ENCODE data around the gene DPEP1.
A peak's percentile ranks its signal among the peaks of the same experiment; 100 is the strongest.

DPEP1 gene

DNA sequence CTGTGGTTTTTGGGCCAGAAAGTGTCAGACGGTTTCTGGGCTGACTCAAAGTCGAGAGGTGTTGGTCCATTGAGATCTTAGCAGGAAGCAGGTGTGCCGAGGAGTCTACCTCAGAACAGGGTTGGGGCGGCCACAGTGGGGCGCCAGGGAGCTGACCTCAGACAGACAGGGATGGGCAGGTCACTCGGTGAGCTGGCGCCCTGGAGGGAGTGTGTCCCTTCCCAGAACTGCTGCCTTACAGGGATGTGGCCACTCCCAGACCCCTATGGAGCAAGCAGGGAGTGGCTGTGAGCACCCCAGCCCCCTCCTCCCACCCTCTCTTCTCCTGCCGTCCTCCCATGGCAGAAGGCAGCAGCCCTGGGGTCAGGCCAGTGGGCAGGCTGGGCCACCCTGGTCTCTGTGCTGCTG lies 14.0 kb upstream of the DPEP1 start:
- DNase-seq (ENCODE audit: low read depth) = no peak

DNA sequence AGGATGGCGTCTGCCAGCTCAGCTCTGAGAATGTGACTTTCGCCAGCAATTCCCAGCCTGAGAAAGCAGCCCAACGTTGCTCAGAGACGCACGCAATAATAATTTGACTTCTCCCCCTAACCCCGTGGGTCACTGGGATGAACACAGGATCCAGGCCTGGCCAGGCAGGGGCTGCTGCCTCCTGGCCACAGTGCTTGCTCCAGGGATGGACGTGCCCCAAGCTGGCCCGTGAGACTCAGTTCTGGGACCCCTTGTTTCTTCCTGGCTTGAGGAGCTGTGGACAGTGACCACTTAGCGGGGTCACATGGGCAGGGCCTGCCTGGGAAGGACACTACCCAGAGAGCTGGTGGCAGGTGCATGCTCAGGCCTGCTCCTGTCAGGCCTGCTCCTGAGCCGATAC lies 13.5 kb upstream of the DPEP1 start:
- no peak for DNase-seq (ENCODE audit: low read depth)

DNA sequence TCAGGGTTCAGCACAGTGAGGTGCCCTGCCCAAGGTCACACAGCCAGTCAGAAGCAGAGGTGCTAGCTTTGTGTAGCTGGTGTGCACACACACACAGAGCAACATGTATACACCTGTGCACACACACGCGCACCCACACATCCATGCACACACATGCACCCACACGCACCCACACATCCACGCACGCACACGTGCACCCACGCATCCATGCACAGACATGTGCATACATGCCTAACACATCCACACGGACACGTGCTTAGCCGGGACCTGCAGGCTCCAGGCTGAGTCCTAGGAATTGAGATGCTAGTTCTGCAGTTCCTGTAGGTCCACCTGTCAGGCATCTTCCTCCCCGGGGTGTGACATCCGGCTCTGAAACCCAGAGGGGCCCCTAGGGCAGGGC lies 13.0 kb upstream of the DPEP1 start:
- DNase-seq (ENCODE audit: low read depth) = no peak

DNA sequence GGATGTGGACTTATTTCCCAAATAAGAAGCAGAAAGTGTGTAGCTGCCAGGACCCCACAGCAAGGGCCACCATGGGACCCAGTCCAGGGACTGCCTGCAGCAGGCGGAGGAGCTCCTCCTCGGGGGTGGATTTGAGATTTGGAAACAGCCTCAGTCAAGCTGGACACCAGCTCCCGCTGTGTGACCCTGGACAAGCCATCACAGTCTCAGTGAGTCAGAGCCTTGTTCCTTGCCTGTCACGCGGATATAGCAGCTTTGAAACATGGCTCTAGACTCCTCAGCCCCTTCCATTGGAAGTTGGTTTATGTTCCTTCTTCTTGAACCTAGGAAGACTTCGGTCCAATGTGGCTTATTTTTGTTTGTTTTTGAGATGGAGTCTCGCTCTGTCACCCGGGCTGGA lies 12.5 kb upstream of the DPEP1 start:
- DNase-seq (ENCODE audit: low read depth) = no peak

DNA sequence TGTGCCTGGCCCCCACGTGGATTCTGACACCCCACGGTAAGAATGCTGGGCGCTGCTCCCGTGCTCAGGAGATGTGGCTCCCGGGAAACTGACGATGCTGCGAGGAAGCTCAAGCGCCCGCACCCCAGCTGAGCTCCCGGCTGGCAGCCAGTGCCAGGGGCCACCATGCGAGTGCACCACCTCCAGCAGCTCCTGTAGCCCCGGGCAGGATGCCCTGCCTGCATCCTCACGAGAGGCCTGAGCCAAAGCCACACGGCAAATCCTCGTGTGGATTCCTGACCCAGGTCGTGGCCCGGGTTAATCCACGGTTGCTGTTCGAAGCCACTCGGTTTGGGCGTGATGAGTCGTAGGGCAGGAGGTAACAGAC lies 11.6 kb upstream of the DPEP1 start:
- DNase-seq (ENCODE audit: low read depth) = no peak

DNA sequence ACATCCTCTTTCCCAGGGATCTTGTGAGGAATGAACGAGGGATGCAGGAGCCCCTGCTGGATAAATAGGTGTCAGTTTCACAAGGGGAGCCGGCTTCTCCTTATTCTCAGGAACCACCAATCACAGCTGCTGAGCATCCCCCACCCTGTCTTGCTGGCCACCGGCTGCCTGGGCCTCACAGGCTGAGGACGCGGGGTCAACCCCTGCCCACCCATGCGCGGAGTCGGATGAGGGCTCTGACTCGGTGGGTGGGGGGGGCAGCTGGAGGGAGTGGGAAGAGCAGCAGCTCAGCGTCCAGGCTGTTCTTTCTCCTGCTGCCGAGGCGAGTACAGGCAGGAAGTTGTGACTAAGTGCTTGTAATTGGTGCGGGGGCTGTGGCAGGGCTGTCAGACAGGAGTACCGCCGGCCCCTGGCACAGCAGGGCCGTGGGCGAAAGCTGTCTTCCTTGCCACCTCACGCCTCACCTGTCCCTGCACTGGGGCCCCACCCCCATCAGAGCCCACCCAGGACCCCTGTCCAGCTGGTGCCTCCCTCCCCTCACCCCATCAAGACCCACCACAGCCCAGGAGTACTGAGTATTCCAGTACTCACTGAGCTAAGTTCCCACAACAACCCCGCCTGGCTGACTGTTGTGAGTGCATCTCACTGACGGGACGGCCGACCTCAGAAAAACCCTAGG lies 11.0 kb upstream of the DPEP1 start:
- DNase-seq (ENCODE audit: low read depth) = peak; percentile 42

DNA sequence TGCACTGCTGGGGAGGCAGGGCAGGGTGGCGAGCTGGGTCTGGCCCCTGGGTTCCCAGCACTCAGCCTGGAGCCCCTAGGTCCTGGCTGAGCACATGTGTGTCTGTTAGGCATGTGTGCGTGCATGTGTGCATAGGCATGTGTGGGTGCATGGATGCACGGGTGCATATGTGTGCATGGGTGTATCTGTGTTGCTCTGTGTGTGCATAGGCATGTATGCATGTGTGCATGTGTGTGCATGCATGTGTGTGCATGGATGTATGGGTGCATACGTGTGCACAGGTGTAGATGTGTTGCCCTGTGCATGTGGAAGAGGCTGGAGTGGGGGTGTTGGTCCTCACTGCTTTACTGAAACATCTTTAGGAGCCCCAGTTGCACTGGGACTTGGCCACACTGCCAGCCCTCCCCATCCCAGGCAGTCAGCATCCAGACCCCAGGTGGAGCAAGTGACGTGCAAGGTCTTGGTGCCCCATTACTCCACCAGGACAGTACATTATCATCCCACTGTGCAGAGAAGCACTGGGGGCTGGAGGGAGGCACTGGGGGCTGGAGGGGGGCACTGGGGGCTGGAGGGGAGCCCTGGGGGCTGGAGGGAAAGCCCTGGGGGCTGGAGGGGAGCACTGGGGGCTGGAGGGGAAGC lies 10.4 kb upstream of the DPEP1 start:
- DNase-seq (ENCODE audit: low read depth) = no peak

DNA sequence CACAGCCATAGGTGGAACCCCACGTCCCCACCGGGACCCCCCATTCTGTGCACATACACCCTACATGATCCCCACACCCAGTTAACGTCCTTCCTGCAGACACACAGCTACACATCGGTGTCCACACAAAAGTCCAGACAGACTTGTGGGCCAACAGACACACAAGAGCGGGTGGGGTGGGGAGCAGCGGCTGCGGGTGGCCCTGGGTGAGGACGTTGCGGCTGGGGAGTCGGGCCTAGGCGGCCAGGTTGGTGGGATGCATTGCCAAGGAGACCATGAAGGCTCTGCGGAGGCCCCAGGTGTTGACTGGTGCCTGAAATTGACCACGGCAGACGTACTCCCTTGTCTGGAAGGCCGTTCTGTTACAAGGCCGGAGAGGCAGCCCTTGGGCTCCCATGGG lies 8.7 kb upstream of the DPEP1 start:
- DNase-seq (ENCODE audit: low read depth) = no peak

DNA sequence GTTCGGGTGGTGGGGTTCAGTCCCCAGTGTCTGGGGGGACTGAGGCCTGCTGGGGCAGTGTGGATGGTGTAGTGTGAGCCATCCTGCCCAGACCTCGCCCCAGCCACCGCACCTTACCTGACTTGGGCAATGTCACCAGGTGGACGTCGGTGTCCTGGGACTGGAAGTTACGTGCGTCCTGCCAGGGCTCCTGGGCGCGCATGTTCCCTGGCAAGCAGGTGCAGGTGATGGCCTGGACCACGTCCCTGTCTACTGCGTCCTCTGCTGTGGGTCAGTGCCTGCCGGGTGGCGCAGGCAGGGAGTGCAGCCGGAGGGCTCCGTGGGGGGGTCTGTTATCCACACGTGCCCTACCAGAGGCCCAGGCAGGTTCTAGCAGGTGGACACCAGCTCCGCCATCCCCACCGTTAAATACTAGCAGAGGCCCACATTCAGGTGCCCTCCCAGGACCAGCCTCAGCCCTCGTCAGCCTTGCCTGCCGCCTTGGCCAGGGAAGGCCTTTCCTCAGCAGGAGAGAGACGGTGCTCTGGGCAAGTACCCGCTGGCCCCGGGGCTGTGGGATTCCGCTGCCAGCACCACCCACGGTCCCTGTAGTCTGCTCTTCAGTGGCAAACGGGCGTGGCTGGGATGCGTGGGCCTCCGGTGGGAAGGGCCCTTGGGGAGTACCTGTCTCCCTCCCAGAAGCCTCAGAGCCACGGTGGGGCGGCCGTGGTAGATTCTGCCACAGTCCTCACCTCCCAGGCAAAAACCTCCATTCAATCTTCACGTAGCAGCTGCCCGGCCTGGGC lies 8.1 kb upstream of the DPEP1 start:
- no peak for DNase-seq (ENCODE audit: low read depth)

DNA sequence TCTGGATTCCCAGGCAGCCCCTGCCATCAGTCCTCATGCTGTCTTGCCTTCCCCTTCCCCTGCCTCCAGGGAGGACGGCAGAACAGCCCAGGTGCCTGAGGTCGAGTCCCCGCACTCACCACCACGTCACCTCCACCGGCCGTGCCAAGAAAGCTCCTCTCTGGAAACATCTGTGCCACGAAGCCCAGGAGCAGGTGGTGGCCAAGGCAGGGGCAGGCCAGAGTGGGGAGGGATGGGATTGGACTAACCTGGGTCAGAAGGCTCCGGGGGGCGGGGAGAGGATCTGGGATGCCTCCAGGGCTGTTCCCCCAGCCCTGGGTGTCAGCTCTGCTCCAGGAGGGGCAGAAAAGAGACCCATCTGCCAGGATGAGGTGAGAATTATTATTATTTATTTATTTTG lies 7.4 kb upstream of the DPEP1 start:
- no peak for DNase-seq (ENCODE audit: low read depth)

DNA sequence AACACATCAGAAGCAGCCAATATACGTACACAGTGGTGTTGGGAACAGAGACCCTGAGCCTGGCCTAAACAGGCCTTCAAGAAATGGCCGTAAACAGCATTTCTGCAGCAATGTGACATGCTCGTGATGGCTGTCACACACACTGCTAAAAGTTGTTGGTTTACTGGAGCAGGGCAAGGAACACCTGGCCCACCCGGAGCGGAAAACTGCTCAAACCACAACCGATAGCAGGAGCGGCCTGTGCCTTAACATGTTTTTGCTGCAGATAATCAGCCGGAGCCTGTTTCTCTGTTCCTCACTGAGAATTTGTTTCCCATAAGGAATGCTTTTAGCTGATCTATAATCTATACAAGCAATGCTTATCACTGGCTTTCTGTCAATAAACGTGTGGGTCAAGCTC lies 6.0 kb upstream of the DPEP1 start:
- no peak for DNase-seq (ENCODE audit: low read depth)

DNA sequence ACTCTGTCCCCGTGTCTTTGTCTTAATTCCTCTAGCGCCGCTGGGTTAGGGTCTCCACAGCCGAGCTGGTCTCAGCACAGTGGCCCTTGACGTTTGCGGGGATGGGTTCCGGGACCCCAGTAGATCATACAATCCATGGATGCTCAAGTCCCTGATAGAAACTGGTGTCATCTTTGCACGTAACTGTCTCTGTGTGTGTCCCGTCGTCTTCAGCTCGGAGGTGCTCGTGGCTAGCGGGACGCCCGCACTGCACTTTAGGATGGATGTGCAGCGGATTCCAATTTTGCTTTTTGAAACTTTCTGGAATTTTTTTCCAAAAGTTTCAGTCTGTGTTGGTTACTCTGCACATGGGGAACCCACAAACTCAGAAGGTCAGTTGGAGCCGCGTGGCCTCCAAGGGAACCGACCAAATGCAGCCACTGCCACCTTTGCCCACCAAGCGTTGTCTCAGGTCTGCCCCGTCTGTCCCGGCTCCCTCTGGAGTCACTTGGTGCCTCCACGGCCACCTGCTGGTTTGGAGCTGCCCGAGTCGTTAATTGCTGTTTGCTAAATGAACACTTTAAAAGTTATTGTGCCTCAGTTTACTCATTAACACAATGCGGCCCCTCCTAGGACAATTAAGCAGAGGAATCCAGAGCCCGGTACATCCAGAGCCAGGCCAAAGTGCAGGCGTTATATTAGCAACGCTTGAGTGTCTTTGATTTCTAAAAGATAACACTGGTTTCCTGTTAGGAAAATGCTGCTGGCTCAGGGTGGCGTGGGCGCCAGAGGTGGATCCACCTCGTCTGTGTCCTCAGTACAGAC lies 5.3 kb upstream of the DPEP1 start:
- DNase-seq (ENCODE audit: low read depth) = no peak

DNA sequence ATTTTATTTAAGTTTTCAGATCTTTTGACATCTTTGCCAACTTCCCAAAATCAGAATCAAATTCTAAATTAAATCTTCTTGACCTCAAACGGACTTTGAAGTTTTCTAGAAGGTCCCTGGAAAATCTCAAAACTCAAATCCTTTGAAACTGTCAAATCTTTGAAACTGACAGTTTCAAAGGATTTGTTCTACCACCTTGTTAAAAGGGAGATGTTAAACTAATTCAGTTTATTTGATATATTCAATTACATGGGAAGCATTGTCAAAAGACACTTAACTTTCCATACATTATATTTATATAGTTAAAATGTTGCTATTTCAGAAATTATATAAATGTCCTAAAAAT lies 3.4 kb upstream of the DPEP1 start:
- no peak for DNase-seq (ENCODE audit: low read depth)

DNA sequence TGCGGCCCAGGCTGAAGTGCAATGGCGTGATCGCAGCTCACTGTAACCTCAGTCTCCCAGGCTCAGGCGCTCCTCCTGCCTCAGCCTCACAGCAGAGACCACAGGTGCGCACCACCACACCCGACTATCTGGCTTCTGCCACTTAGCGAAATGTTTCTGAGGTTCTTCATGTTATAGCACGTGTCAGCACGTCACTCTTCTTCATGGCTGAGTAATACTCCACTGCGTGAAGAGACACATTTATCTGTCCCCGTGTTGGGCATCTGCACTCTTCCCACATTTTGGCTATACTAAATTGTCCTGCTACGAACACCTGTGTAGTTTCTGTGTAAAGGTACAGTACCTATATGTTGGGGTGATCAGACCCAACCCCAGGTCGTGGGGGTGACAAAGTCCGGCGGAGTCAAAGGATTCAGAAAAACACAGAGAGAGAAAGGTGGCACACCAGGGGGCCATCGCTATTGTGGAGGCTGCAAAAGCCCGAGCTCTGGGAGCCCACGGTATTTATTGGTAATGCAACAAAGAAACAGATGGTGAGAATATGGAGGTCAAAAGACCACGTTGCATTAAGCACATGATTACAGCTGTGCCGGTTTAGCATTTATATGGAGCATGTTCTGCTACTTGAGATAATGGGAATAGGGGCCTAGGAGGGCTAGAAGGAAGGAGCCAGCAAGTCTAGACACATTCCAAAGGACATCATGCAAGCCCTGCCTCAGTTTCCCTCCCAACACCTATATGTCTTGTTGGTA lies 851 bp upstream of the DPEP1 start:
- DNase-seq (ENCODE audit: low read depth) = no peak

DNA sequence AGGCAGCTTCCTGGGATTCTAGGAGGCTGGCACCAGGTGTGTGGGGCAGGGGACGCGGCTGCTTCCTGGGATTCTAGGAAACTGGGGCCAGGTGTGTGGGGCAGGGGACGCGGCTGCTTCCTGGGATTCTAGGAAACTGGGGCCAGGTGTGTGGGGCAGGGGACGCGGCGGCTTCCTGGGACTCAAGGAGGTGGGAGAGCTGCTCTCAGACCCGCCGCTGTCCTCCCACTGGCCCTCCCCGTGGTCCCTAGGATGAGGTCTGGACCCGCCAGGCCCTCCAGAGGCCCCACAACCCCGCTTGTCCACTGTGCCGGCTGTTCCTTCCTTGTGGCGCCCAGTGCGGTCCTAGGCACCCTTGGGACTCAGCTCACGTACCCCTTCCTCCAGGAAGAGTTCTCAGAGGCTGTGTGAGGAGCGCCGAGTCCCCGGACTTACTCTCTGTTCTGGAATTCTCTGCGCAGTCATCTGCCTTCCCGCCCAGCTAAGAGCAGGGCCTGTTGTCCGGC lies 565 bp downstream of the DPEP1 start:
- no peak for DNase-seq (ENCODE audit: low read depth)

DNA sequence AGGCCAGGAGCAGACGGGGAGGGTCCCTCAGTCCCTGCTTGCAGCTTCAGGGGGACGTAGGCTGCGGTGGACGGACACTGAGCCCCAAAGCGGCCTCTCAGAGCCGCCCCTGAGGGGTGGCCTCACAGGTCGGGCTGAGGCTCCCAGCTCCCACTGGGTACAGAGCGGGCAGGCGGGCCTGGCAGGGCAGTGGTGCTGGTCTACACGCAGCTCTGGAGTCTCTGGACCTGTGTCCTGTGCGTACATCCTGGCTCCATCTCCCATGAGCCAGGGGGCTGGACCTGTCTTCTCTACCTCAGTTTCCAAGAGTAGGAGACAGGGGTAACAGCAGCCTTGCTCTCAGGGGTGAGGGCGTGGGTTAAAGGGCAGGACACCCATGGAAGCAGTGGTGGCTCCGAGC lies 1.7 kb downstream of the DPEP1 start:
- no peak for DNase-seq (ENCODE audit: low read depth)

DNA sequence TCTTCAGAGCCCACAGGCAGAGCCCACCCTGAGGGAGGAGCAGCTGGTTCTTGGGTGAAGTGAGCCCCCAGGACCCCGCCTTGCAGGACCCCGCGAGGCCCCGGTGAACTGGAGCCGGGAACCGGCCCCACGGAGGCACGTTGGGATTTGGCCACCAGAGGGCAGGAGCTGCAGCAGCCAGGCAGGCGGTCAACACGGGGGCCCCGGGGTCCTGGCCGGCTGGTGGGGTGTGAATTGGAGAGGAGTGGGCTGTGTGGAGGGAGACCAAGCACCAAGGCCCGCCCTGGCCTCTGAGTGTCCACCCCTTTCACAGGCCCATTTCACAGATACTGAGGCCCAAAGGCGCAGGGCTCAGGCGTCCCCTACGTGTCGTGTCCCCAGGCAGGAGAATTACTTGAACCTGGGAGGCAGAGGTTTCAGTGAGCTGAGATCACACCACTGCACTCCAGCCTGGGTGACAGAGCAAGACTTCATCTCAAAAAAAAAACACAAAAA lies 2.2 kb downstream of the DPEP1 start:
- DNase-seq (ENCODE audit: low read depth) = no peak

DNA sequence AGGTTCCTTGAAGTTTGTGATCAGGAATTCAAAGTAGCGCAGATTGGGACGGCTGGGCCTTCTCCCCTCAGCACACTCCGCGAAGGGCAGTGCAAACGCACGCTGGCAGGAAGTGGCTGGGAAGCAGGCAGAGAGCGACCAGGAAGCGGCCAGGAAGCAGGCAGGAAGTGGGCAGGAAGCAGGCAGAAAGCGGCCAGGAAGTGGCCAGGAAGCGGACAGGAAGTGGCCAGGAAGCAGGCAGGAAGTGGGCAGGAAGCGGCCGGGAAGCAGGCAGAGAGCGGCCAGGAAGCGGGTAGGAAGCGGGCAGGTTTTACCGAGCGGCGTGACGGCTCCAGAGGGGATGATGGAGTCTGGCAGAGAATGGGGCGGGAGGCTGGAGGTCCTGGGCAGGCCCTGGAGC lies 3.2 kb downstream of the DPEP1 start:
- DNase-seq (ENCODE audit: low read depth) = no peak

DNA sequence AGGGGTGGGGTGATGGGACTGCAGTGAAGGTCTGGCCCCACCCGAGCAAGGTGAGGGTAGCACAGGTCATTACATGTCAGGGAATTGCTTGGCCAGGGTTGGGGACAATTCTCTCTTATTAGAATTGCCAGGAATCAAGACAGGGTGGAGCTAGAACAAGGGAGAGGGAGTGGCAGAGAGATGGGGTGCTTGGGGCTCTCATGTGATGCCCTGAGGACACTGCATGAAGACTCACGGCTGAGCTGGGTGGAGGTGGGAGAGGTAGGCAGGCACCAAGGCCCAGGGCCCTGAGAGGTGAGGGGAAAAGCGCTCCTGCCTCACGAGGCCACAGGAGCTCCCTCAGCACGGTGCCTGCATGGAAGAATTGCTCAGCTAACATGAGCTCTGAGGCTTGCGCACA lies 3.6 kb downstream of the DPEP1 start:
- no peak for DNase-seq (ENCODE audit: low read depth)

DNA sequence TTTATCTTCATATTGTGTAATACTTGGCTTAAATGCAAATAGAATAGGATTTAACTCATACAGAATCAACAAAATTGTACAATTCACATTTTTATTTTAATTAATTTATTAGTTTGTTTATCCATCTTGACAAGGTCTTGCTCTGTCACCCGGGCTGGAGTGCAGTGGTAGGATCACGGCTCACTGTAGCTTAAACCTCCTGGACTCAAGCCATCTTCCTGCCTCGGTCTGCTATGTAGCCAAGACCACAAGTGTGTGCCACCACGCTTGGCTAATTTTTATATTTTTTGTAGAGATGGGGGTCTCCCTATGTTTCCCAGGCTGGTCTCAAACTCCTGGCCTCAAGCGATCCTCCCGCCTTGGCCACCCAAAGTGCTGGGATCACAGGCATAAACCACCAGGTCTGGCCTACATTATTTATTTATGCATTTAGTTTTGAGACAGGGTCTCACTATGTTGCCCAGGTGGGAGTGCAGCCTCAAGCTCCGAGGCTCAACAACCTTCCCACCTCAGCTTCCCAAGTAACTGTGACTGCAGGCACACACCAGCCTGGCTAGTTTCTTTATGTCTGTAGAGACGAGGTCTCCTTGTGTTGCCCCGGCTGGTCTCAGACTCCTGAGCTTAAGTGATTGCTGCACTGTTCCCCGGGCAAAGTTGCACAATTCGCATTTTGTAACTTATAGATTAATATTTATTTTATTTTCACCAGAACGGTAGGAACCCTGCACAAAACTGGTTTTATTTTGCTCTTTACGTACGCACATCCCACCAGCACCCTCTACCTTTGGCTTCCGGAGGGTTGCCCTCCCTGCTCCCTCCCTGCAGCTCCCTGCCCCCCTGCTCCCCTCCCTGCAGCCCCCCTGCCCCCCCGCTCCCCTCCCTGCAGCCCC lies 4.9 kb downstream of the DPEP1 start:
- DNase-seq (ENCODE audit: low read depth) = no peak

DNA sequence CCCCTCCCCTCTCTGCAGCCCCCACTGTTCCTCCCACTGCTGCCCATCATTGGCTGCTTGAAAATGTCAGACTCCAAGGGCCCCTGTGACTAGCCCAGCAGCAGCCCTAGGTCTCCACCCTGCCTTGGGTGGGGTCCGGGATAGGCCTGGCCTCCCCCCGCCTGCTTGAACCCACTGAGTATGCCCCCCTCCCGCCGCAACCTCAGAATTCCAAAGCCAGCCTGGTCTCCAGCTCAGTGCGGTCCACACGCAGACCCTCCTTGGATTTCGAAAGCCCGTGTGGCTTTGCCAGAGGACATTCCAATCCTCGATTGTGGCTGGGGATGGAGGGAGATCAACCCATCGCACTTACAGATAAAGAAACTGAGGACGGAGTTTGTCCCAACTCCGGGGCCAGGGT lies 6.4 kb downstream of the DPEP1 start:
- no peak for DNase-seq (ENCODE audit: low read depth)
